Activated B cell treated with CpG ODN at 0.5 μM for 24 hours (primary cell): ENCODE measurements around the gene GLYR1. TPM values are rescaled to one million over a fixed set of nuclear protein-coding genes. Genes with fewer than 3 reads are reported as not detected.
A peak's percentile ranks its signal among the peaks of the same experiment; 100 is the strongest.

Source experiments
- ATAC-seq: fragments of 200-7000 bp; cut with Tn5 transposase; one replicate; pipeline ENCODE4 v1.10.0; 2021; ENCODE audit warnings: low read depth, mild to moderate bottlenecking, moderate library complexity
- CTCF ChIA-PET: fragments of 350-600 bp; sonication (Branson Sonifier 250); formaldehyde crosslinking; loops from one replicate; lab custom pipeline; 2021; ENCODE audit warnings: antibody characterized with exemption; lab: Charles Lee
- POLR2A ChIA-PET: fragments of 350-600 bp; sonication (Branson Sonifier 250); formaldehyde crosslinking; loops from one replicate; lab custom pipeline; 2021; ENCODE audit warnings: antibody characterized with exemption; lab: Charles Lee
- DNase-seq: peaks from one replicate; pipeline ENCODE4 v3.0.0; 2022
- H3K27ac Mint-ChIP-seq: one replicate; pipeline ENCODE4 v1.8.0; 2020; ENCODE audit warnings: mixed read lengths
- H3K27me3 Mint-ChIP-seq: one replicate; pipeline ENCODE4 v1.8.0; 2021; ENCODE audit warnings: mixed read lengths
- H3K36me3 Mint-ChIP-seq: one replicate; pipeline ENCODE4 v1.8.0; 2021; ENCODE audit warnings: low read depth, mixed read lengths
- H3K4me1 Mint-ChIP-seq: one replicate; pipeline ENCODE4 v1.8.0; 2021; ENCODE audit warnings: mixed read lengths
- H3K4me3 Mint-ChIP-seq: one replicate; pipeline ENCODE4 v1.8.0; 2020; ENCODE audit warnings: mild to moderate bottlenecking, mixed read lengths
- H3K9me3 Mint-ChIP-seq: one replicate; pipeline ENCODE4 v1.8.0; 2020; ENCODE audit warnings: mixed read lengths
- intact Hi-C: fragments of 100-400 bp; cut with micrococcal nuclease; formaldehyde crosslinking; loops from one replicate; pipeline ENCODE4 v1.15.1; 2024
- total RNA-seq: library from RNA; stranded (reverse); gene quantifications from 2 replicates; pipeline ENCODE4 v1.2.3, GENCODE V29; 2022
- TF ChIP-seq, protein P1 (sequence below): fragments of 200-600 bp; IDR thresholded peaks from one replicate; pipeline ENCODE4 v1.8.0; 2022; ENCODE audit warnings: antibody characterized with exemption, mild to moderate bottlenecking

GLYR1 gene
- total RNA-seq, 1 donor from 2014 or later = 156 TPM

DNA sequence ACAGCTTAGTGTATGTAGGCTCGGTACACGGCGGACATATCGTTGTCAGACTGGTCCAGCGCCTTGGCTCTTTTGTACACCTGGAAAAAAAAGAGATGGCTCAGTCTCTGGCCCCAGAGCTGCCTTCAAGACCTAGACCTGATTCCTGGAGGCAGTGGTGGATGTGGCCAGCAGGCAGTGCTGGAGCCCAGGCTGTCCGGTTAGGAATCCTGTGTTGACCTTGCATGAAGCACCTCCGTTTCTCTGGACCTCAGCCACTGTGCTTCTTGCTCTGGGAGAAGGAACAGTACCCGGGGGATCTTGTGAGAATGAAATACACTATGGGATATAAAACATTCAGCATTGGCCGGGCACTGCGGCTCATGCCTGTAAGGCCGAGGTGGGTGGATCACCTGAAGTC, 41.9 kb downstream of the GLYR1 start:
- TF ChIP-seq, protein P1, sequence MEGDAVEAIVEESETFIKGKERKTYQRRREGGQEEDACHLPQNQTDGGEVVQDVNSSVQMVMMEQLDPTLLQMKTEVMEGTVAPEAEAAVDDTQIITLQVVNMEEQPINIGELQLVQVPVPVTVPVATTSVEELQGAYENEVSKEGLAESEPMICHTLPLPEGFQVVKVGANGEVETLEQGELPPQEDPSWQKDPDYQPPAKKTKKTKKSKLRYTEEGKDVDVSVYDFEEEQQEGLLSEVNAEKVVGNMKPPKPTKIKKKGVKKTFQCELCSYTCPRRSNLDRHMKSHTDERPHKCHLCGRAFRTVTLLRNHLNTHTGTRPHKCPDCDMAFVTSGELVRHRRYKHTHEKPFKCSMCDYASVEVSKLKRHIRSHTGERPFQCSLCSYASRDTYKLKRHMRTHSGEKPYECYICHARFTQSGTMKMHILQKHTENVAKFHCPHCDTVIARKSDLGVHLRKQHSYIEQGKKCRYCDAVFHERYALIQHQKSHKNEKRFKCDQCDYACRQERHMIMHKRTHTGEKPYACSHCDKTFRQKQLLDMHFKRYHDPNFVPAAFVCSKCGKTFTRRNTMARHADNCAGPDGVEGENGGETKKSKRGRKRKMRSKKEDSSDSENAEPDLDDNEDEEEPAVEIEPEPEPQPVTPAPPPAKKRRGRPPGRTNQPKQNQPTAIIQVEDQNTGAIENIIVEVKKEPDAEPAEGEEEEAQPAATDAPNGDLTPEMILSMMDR = no peak
- Mint-ChIP-seq H3K4me3 (no peak overlapping the region), H3K9me3 (no peaks in the 10 kb centered on the region), H3K4me1 (peaks cover 22% of the 10 kb centered on the region), H3K27me3 (no peaks in the 10 kb centered on the region), H3K27ac (no peak overlapping the region), H3K36me3 (peaks cover 41% of the 10 kb centered on the region)
- ChIA-PET POLR2A (interaction anchor here (0.7 kb wide), 1 partner anchor 38 kb away, joined by 3 read pairs; no protein-coding TSS in a partner anchor), CTCF (no interaction called here)
- ATAC-seq = no peak
- intact Hi-C loops = no loop called here
- no peak for DNase-seq

DNA sequence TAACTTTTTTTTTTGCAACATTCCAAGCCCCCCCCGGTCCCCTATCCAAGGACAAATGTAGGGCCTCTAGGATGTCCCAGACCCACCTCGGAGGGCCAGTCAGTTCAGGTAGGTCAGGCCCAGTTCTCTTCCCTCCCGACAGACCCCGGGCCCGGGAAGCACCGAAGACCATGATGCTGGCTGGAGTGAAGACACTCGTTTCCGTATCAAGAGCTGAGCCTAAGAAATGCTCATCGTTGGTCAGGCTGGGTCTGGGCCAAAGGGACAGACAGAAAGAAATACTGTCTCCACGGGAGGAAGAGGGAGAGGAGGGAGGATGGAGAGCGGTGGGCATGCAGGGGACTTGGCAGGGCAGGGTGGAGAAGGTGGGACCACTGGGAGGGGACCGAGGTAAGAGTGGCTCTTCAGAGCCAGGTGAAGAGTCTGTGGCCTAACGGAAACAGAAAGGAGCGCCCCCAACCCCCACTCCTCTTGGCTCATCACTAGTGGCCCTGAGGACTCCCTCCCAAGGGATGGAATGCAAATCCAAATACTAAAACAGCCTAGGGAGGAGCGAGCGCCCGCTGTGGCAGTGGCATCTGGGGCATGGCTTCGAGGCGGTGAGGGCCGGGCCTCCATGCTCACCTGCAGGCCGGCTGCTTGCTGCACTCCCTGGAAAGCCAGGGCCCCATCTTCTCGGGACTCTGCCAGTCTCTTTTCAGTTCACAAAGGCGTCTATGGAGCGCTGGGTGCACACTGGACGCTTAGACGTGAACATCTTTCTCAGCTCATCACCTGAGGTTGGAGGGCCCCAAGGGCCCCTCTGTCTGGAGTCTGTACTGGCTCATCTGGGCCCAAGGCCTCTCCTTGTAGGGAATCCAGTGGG, 43.0 kb downstream of the GLYR1 start:
- Mint-ChIP-seq H3K4me1 (peaks cover 25% of the 10 kb centered on the region), H3K9me3 (no peaks in the 10 kb centered on the region), H3K27me3 (no peaks in the 10 kb centered on the region), H3K27ac (peak overlapping the region; percentile 25), H3K4me3 (peak overlapping the region; percentile 13), H3K36me3 (peaks cover 36% of the 10 kb centered on the region)
- DNase-seq (no peak), ATAC-seq (no peak)
- ChIA-PET CTCF (no interaction called here), POLR2A (interaction anchor here (2.6 kb wide), 1 partner anchor 43 kb away, joined by 15 read pairs; the partner anchor contains the start of genes GLYR1 and UBN1)
- TF ChIP-seq, protein P1 = no peak
- intact Hi-C loops = no loop called here

DNA sequence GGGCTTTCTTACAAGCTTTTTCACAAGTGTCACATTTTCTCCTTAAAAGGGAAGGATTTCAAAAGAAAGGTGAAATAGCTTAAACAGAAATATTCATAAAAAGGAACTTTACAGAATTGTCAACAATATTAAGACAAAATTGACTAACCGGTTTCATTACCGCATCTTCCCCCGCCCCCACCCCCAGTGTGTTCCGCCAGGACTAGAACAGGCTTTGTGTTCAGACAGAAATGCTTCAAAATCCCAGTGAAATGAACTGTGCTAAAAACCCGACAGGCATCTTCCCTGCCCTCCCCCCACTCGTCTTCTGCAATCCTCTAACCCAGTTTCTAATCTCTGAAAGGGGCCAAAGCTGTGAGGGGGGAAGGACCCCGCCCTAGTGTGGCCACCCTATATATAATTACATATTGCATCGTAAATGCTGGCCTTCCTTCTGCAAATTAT, 43.7 kb downstream of the GLYR1 start:
- Mint-ChIP-seq H3K4me1 (peaks cover 25% of the 10 kb centered on the region), H3K9me3 (no peaks in the 10 kb centered on the region), H3K27me3 (no peaks in the 10 kb centered on the region), H3K4me3 (peak overlapping the region; percentile 86), H3K27ac (peak overlapping the region; percentile 14), H3K36me3 (peaks cover 32% of the 10 kb centered on the region)
- intact Hi-C loops = no loop called here
- POLR2A ChIA-PET = interaction anchor here (0.6 to 2.6 kb wide), 6 partner anchors 35 to 187 kb away, joined by 3 to 21 read pairs (median 12); partner anchors contain the start of genes ANKS3, DNAAF8, GLYR1 and NUDT16L1
- CTCF ChIA-PET = interaction anchor here (1.0 kb wide), 2 partner anchors 68 to 179 kb away, joined by 3 read pairs; partner anchors contain the start of gene MGRN1
- ATAC-seq = no peak
- TF ChIP-seq, protein P1 = no peak
- DNase-seq = no peak

DNA sequence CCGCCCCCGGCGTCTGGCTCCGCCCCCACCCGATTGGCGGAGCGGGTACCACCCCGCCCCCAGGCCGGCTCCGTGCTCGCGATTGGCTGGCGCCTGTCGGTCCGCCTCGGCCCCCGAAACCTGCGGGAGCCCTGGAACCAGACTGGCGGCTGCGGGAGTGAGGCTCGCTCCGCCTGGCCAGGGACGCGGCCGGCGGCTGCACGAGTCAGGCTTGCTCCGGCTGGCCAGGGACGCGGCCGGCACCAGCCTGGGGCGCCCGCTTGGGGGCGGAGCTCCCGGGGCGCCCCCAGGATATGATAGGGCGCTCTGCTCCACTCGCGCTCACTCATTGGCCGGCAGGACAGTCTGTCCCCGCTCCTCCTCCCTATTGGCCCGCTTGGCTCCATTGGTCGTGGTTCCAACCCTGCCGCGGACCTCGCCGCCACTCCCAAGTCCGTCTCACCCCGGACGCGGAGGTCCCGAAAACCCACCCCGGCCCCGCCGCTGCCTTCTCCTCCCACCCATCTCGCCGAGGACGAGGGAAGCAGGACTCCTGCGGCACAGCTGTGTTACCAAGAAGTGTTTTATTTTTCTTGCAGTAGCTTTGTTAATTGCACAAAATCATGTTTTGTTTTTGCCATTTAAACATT, 44.3 kb downstream of the GLYR1 start:
- no peaks in the 10 kb centered on the region for H3K27me3 Mint-ChIP-seq
- peak overlapping the region; percentile 69 for H3K27ac Mint-ChIP-seq
- DNase-seq (peak; percentile 97), ATAC-seq (peak; percentile 88)
- no peaks in the 10 kb centered on the region for H3K9me3 Mint-ChIP-seq
- ChIA-PET POLR2A (interaction anchor here (0.5 to 2.6 kb wide), 8 partner anchors 21 to 186 kb away, joined by 3 to 21 read pairs (median 8); partner anchors contain the start of genes ANKS3, DNAAF8, GLYR1 and NUDT16L1), CTCF (interaction anchor here (1.0 kb wide), 2 partner anchors 68 to 179 kb away, joined by 3 read pairs; partner anchors contain the start of gene MGRN1)
- peaks cover 25% of the 10 kb centered on the region for H3K4me1 Mint-ChIP-seq
- TF ChIP-seq, protein P1 = no peak
- H3K4me3 Mint-ChIP-seq = peak overlapping the region; percentile 86
- intact Hi-C loops = loop anchor here (1.0 kb wide), 5 partner anchors 34 to 186 kb away; partner anchors contain the start of genes ANKS3, DNAAF8, GLYR1 and NUDT16L1
- H3K36me3 Mint-ChIP-seq = peaks cover 26% of the 10 kb centered on the region
